Activated CD8-positive, alpha-beta T cell treated with anti-CD3 and anti-CD28 coated beads, Interleukin-2, amount 10 ng/mL, durations not matched to agents 7 days and 5 days (primary cell): ENCODE data around the gene SLC27A2. TPM values are rescaled to one million over a fixed set of nuclear protein-coding genes. Genes with fewer than 3 reads are reported as not detected.
"Not testable (repeated sequence)": the region's sequence is repeated elsewhere in the genome, so short reads cannot be mapped to it uniquely, and the experiment has no call there.

Experiments used
- ATAC-seq: fragments of 150-1000 bp; cut with Tn5 transposase; one replicate; pipeline ENCODE4 v1.10.0; 2021; ENCODE audit warnings: moderate library complexity
- CTCF ChIA-PET: fragments of 350-600 bp; sonication (Branson Sonifier 250); formaldehyde crosslinking; loops from one replicate; lab custom pipeline; 2021; ENCODE audit warnings: antibody characterized with exemption; lab: Charles Lee
- POLR2A ChIA-PET: fragments of 350-600 bp; sonication (Branson Sonifier 250); formaldehyde crosslinking; loops from one replicate; lab custom pipeline; 2021; ENCODE audit warnings: antibody characterized with exemption; lab: Charles Lee
- DNase-seq: peaks from one replicate; pipeline ENCODE4 v3.0.0-alpha.2; 2020
- H3K27ac Mint-ChIP-seq: one replicate; pipeline ENCODE4 v1.8.0; 2021; ENCODE audit warnings: mild to moderate bottlenecking, mixed read lengths
- H3K27me3 Mint-ChIP-seq: one replicate; pipeline ENCODE4 v1.8.0; 2021; ENCODE audit warnings: low read depth, mixed read lengths
- H3K36me3 Mint-ChIP-seq: one replicate; pipeline ENCODE4 v1.8.0; 2021; ENCODE audit warnings: low read depth, mixed read lengths
- H3K4me1 Mint-ChIP-seq: one replicate; pipeline ENCODE4 v1.8.0; 2021; ENCODE audit warnings: low read depth, mixed read lengths
- H3K4me3 Mint-ChIP-seq: one replicate; pipeline ENCODE4 v1.8.0; 2021; ENCODE audit warnings: mild to moderate bottlenecking, mixed read lengths
- H3K9me3 Mint-ChIP-seq: one replicate; pipeline ENCODE4 v1.8.0; 2022; ENCODE audit warnings: mixed read lengths; ENCODE audit not compliant: insufficient read depth
- total RNA-seq, 2 experiments: library from RNA; stranded (reverse); gene quantifications; one replicate each; pipeline ENCODE4 v1.2.3, GENCODE V29; 2021

SLC27A2 gene
- total RNA-seq, 2 experiments from 2014 or later, result 11.6 to 12.5 TPM

DNA sequence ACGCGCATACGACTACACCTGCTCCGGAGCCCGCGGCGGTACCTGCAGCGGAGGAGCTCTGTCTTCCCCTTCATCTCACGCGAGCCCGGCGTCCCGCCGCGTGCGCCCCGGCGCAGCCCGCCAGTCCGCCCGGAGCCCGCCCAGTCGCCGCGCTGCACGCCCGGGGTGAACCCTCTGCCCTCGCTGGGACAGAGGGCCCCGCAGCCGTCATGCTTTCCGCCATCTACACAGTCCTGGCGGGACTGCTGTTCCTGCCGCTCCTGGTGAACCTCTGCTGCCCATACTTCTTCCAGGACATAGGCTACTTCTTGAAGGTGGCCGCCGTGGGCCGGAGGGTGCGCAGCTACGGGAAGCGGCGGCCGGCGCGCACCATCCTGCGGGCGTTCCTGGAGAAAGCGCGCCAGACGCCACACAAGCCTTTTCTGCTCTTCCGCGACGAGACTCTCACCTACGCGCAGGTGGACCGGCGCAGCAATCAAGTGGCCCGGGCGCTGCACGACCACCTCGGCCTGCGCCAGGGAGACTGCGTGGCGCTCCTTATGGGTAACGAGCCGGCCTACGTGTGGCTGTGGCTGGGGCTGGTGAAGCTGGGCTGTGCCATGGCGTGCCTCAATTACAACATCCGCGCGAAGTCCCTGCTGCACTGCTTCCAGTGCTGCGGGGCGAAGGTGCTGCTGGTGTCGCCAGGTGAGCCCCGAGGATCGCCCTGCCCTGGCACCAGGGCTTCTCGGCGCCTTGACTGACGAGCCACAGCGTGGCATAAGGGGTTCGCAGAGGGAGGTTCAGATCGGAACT, 420 bp downstream of the SLC27A2 start:
- Mint-ChIP-seq H3K9me3 (no peaks in the 10 kb centered on the region), H3K36me3 (peaks cover 11% of the 10 kb centered on the region), H3K4me3 (peak overlapping the region; percentile 91), H3K4me1 (peaks cover 40% of the 10 kb centered on the region), H3K27ac (peak overlapping the region; percentile 91), H3K27me3 (peaks cover 9% of the 10 kb centered on the region)
- POLR2A ChIA-PET, result interaction anchor here (0.5 to 2.2 kb wide), 15 partner anchors 13 to 173 kb away, joined by 3 to 13 read pairs (median 5); partner anchors contain the start of gene GABPB1
- DNase-seq (peak; percentile 72), ATAC-seq (peak; percentile 77)
- CTCF ChIA-PET, result interaction anchor here (0.6 to 8.1 kb wide), 19 partner anchors 10 to 704 kb away, joined by 3 to 72 read pairs (median 3); partner anchors contain the start of gene GABPB1

DNA sequence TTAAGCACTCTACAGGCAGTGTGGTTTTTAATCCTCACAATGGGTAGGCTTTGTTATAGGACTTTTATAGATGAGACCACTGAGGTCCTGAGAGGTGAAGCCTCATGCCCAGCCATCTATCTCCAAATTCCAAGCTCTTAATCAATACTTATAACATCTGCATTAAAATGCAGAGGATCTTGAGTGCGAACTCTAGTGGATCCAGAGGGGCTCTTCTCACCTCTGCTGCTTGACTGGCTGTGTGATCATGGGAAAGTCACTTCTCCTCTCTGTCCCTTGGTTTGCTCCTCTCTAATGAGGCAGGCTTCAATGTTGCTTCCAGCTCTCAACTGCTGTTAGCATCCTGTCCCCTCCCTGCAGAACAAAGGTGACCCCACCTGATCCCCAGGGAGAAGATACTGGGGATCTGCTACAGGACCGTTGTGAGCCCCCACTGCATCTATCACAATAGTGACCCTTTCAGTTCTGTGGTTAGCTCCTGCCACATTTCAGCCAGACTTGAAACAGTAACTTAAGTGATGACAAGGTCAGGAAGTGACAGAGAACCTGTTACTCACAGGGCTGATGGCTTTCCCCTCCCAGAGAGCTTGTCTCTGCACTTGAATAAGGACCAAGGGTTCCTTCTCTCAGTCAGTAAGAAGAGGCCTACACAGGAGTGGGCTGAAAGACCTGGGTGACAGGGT, 1.3 kb downstream of the SLC27A2 start:
- Mint-ChIP-seq H3K4me1 (peaks cover 37% of the 10 kb centered on the region), H3K27me3 (peaks cover 6% of the 10 kb centered on the region), H3K4me3 (peak overlapping the region; percentile 91), H3K9me3 (no peaks in the 10 kb centered on the region), H3K27ac (peak overlapping the region; percentile 91), H3K36me3 (peaks cover 15% of the 10 kb centered on the region)
- ChIA-PET POLR2A (interaction anchor here (0.5 to 2.2 kb wide), 15 partner anchors 10 to 172 kb away, joined by 3 to 13 read pairs (median 6); partner anchors contain the start of gene GABPB1), CTCF (interaction anchor here (0.8 to 8.1 kb wide), 18 partner anchors 9 to 703 kb away, joined by 3 to 72 read pairs (median 3); partner anchors contain the start of gene GABPB1)
- ATAC-seq, result peak; percentile 41
- DNase-seq, result peak; percentile 53

DNA sequence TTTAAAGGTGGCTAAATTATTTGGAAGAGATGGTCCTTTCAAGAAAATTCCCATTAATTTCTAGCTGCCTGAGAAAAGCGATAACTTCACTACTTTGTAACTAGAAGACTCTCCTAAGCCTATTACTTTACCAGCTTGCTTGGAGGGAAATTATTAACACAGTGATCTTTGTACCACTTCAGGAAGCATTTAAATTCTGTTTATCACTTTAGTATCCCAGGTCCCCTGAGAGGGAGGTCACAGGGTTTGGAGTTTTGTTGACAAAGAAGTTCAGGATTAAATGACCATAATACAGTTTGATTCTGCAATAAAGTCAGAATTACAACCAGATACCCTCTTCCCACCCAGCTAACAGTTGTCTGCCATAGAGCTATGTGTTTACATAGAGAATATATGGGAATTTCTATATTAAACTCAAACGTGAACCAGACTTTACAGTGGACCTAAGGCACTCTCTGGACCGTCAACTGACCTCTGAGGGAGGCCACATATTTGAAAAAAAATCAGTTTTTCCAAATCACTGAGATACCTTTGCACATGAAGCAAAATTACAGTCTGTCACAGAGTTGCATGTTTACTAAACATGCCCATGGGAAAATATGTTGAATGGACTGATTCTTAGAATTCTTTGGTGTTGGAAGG, 3.0 kb downstream of the SLC27A2 start:
- Mint-ChIP-seq H3K27ac (no peak overlapping the region), H3K4me1 (peaks cover 35% of the 10 kb centered on the region), H3K36me3 (peaks cover 15% of the 10 kb centered on the region), H3K4me3 (no peak overlapping the region), H3K9me3 (no peaks in the 10 kb centered on the region), H3K27me3 (peaks cover 4% of the 10 kb centered on the region)
- CTCF ChIA-PET, result interaction anchor here (1.4 to 8.1 kb wide), 3 partner anchors 13 to 131 kb away, joined by 3 to 66 read pairs (median 6); no protein-coding TSS in a partner anchor
- ATAC-seq (no peak), DNase-seq (no peak)
- POLR2A ChIA-PET, result no interaction called here

DNA sequence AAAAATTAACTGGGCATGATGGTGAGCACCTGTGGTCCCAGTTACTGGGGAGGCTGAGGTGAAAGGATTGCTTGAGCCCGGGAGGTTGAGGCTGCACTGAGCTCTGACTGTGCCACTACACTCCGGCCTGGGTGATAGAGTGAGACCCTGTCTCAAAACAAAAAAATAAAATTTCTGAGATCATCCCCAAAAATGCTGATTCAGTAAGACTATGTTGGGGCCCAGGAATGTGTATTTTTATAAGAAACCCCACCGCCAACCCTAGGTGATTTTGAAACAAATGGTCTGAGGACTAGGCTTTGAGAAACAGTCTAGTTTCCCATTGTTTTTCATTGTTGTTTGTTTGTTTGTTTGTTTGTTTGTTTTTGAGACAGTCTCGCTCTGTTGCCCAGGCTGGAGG, 4.1 kb downstream of the SLC27A2 start:
- POLR2A ChIA-PET, result no interaction called here
- Mint-ChIP-seq H3K27ac (no peak overlapping the region), H3K4me3 (no peak overlapping the region), H3K4me1 (peaks cover 24% of the 10 kb centered on the region), H3K9me3 (no peaks in the 10 kb centered on the region), H3K27me3 (peaks cover 4% of the 10 kb centered on the region), H3K36me3 (peaks cover 17% of the 10 kb centered on the region)
- no peak for DNase-seq
- no peak for ATAC-seq
- CTCF ChIA-PET, result interaction anchor here (0.9 to 8.1 kb wide), 3 partner anchors 52 to 130 kb away, joined by 3 to 66 read pairs (median 6); no protein-coding TSS in a partner anchor

DNA sequence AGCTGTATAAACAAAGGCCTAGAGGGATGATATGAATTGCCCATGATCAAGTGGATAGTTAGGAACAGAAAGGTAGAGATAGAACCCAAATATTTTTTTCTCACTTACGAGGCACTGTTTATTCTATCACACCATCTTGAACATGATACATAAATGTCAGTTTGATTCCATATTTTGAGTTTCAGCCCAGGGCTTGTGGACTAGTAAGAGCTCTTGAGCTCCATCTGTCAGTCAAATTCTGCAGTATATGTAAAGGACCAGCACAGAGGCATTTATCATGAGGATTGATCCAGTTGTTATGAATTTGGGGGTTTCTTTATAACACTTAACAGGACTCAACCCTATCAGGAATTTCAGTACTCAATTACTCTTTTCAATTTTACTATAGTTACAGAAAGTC, 4.8 kb downstream of the SLC27A2 start:
- H3K27me3 Mint-ChIP-seq, result no peaks in the 10 kb centered on the region
- no peak for ATAC-seq
- no peaks in the 10 kb centered on the region for H3K9me3 Mint-ChIP-seq
- peaks cover 19% of the 10 kb centered on the region for H3K4me1 Mint-ChIP-seq
- ChIA-PET CTCF (interaction anchor here (0.9 to 8.1 kb wide), 4 partner anchors 51 to 129 kb away, joined by 3 to 66 read pairs (median 12); no protein-coding TSS in a partner anchor), POLR2A (no interaction called here)
- H3K27ac Mint-ChIP-seq, result no peak overlapping the region
- no peak overlapping the region for H3K4me3 Mint-ChIP-seq
- peaks cover 17% of the 10 kb centered on the region for H3K36me3 Mint-ChIP-seq
- no peak for DNase-seq

DNA sequence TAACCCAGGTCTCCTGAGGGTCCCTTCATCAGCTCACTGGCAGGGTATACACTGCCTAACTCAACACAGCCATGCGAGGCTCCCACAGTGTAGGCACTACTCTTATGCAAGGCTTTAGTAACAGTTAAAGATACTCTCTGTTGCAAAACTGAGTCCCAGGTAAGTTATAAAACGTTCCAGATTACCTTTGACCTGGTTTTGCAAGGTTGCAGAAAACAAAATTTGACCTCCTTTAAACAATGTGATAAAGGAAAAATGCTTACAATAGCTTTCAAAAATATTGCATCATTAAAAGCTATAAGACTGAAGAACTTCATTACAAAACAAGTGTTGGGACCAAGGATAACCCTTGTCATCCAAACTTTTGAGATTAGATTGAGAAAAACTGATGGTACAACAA, 5.5 kb downstream of the SLC27A2 start:
- Mint-ChIP-seq H3K27me3 (no peaks in the 10 kb centered on the region), H3K9me3 (no peaks in the 10 kb centered on the region), H3K36me3 (peaks cover 17% of the 10 kb centered on the region), H3K4me1 (peaks cover 19% of the 10 kb centered on the region), H3K27ac (no peak overlapping the region), H3K4me3 (no peak overlapping the region)
- ATAC-seq, result no peak
- CTCF ChIA-PET, result interaction anchor here (4.5 to 8.1 kb wide), 2 partner anchors 72 to 128 kb away, joined by 19 to 66 read pairs; no protein-coding TSS in a partner anchor
- POLR2A ChIA-PET, result no interaction called here
- no peak for DNase-seq

DNA sequence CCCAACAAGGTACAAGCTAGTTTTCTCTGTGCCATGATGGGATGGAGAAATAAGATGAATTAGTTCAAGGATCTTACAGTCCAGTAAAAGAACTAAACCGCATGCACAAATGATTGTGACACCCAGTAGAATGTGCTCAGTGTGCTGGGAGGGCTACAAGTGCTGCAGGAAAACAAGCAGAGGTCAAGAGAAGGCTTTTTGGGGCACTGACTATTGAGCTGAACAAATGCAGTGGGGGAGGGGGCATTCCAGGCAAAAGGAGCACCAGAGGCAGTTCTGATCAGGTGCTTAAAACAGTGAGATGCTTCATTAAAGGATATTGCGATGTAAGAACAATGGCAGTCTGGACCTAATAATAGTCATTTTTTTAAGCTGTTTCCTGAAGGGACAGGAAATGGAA, 6.0 kb downstream of the SLC27A2 start:
- ChIA-PET POLR2A (interaction anchor here (1.3 kb wide), 1 partner anchor 166 kb away, joined by 3 read pairs; no protein-coding TSS in a partner anchor), CTCF (interaction anchor here (4.5 to 8.1 kb wide), 2 partner anchors 72 to 128 kb away, joined by 19 to 66 read pairs; no protein-coding TSS in a partner anchor)
- Mint-ChIP-seq H3K4me1 (peaks cover 16% of the 10 kb centered on the region), H3K27ac (no peak overlapping the region), H3K36me3 (peaks cover 17% of the 10 kb centered on the region), H3K27me3 (no peaks in the 10 kb centered on the region), H3K9me3 (no peaks in the 10 kb centered on the region), H3K4me3 (no peak overlapping the region)
- ATAC-seq (no peak), DNase-seq (no peak)

DNA sequence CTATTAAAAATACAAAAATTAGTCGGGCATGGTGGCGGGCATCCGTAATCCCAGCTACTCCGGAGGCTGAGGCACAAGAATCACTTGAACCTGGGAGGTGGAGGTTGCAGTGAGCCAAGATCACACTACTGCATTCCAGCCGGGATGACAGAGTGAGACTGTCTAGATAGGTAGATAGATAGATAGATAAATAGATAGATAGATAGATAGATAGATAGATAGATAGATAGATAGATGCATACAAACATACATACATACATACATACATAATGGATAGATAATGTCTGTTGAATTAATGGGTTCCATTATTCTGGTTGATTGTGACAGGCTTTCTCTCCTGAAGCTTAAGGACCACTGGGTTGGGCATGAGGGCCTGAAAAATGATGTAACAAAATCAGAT, 6.8 kb downstream of the SLC27A2 start:
- H3K36me3 Mint-ChIP-seq, result peaks cover 17% of the 10 kb centered on the region
- not testable (repeated sequence) for H3K9me3 Mint-ChIP-seq, DNase-seq, H3K27ac Mint-ChIP-seq, ATAC-seq, H3K4me1 Mint-ChIP-seq, H3K4me3 Mint-ChIP-seq, H3K27me3 Mint-ChIP-seq
- ChIA-PET CTCF (interaction anchor here (4.5 kb wide), 1 partner anchor 127 kb away, joined by 19 read pairs; no protein-coding TSS in a partner anchor), POLR2A (interaction anchor here (1.3 kb wide), 1 partner anchor 165 kb away, joined by 3 read pairs; no protein-coding TSS in a partner anchor)

DNA sequence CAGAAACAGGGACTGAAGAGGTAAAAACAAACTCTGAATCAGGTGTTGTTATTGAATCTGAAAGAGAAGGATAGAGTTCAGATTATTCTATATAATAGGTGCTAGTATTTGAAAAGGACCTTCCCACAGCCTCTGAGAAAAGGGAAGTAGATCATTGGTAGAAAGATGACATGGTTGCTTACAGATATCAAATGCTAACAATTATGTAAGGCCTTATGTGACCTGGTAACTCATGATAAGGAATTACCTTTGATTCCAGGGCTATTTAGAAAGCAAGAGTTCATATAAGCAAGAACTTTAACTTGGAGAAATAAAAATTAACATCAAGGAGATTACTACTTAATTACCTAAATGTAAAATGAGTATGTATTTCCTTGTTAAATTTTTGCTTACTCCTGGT, 7.6 kb downstream of the SLC27A2 start:
- H3K4me3 Mint-ChIP-seq, result no peak overlapping the region
- no peaks in the 10 kb centered on the region for H3K9me3 Mint-ChIP-seq
- DNase-seq, result no peak
- H3K27me3 Mint-ChIP-seq, result no peaks in the 10 kb centered on the region
- H3K4me1 Mint-ChIP-seq, result peaks cover 4% of the 10 kb centered on the region
- POLR2A ChIA-PET, result interaction anchor here (1.3 kb wide), 1 partner anchor 164 kb away, joined by 3 read pairs; no protein-coding TSS in a partner anchor
- H3K36me3 Mint-ChIP-seq, result peaks cover 17% of the 10 kb centered on the region
- CTCF ChIA-PET, result interaction anchor here (1.4 to 4.5 kb wide), 2 partner anchors 9 to 126 kb away, joined by 4 to 19 read pairs; no protein-coding TSS in a partner anchor
- ATAC-seq, result no peak
- H3K27ac Mint-ChIP-seq, result no peak overlapping the region

DNA sequence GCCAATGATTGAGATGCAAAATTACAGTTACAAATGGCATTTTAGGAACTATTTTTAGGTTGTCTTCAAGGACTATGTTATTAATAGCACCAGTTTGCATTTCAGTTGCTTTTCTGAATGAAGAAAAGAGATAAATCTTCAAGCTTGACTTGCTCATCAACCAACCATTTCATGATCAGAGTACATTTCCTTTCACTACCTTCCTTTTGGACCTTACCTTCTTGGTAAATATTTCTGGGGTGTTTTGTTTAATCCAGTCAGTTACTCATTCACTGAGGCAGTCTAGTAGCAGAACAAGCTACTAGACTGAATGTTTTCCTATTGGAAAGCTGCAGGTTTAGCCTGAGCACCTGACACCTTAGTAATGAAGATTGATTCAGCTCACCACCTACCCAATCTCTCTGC, 8.2 kb downstream of the SLC27A2 start:
- ChIA-PET POLR2A (interaction anchor here (0.7 kb wide), 1 partner anchor 61 kb away, joined by 4 read pairs; no protein-coding TSS in a partner anchor), CTCF (interaction anchor here (1.4 to 4.5 kb wide), 2 partner anchors 10 to 126 kb away, joined by 4 to 19 read pairs; no protein-coding TSS in a partner anchor)
- DNase-seq (no peak), ATAC-seq (no peak)
- Mint-ChIP-seq H3K9me3 (no peaks in the 10 kb centered on the region), H3K36me3 (peaks cover 17% of the 10 kb centered on the region), H3K27ac (no peak overlapping the region), H3K4me3 (no peak overlapping the region), H3K4me1 (peaks cover 4% of the 10 kb centered on the region), H3K27me3 (no peaks in the 10 kb centered on the region)

DNA sequence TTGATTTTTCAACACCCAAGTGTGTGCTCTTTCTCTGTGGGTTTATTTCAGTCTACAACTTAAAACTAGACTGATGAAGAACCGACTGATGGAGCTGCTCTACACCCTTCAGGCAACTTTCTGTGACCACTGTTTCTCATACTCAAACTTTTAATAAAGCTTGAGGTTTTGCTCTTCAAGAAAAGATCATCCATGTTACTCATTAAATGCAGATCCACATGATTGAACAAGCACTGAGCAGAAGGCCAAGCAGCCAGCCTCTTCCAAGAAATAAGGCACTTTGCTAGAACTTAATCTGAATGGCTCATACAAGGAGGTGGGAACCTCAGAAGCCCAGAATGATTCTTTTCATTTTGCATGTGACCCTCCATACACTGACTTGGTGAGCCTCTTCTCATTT, 8.7 kb downstream of the SLC27A2 start:
- Mint-ChIP-seq H3K4me3 (no peak overlapping the region), H3K27me3 (no peaks in the 10 kb centered on the region)
- POLR2A ChIA-PET, result no interaction called here

More for the DNA sequence above, 8.7 kb downstream of the SLC27A2 start:
- CTCF ChIA-PET, result interaction anchor here (1.4 to 4.5 kb wide), 2 partner anchors 10 to 125 kb away, joined by 4 to 19 read pairs; no protein-coding TSS in a partner anchor
- DNase-seq (no peak), ATAC-seq (no peak)
- Mint-ChIP-seq H3K27ac (no peak overlapping the region), H3K4me1 (peaks cover 4% of the 10 kb centered on the region), H3K36me3 (peaks cover 17% of the 10 kb centered on the region), H3K9me3 (no peaks in the 10 kb centered on the region)
